ENCODE results near the gene CIB2.
A peak's percentile ranks its signal among the peaks of the same experiment; 100 is the strongest.

The CIB2 gene

DNA sequence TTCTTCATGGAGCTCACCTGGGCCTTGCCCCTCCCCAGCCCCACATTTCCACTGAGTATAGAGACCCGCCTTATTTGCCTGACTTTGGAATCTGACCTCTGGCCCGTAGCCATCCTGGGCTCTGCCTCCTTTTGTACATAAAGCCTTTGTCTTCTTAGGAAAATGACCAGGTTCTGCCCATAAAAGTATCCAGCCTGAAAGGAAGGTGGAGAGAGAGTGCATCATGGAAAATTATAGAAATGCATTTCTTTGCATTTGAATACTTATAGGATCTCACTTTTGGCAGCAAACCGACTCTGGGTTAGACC, 42.5 kb downstream of the CIB2 start:
- H3K4me1 ChIP-seq (ENCODE audit: control insufficient read depth, low read depth, low read length), result peaks cover 3% of the 10 kb centered on the region
- no peak overlapping the region for H3K4me3 ChIP-seq (ENCODE audit: low read length)
- no peaks in the 10 kb centered on the region for H3K36me3 ChIP-seq (ENCODE audit: control insufficient read depth, low read depth, low read length)
- H3K27ac ChIP-seq (ENCODE audit: low read length), result no peak overlapping the region
- no peak overlapping the region for H3K9ac ChIP-seq (ENCODE audit: low read length)
- H3K9me3 ChIP-seq (ENCODE audit: control insufficient read depth, low read depth, low read length), result no peaks in the 10 kb centered on the region
- peaks cover 8% of the 10 kb centered on the region for H3K27me3 ChIP-seq (ENCODE audit: control insufficient read depth, insufficient read depth, low read length)

DNA sequence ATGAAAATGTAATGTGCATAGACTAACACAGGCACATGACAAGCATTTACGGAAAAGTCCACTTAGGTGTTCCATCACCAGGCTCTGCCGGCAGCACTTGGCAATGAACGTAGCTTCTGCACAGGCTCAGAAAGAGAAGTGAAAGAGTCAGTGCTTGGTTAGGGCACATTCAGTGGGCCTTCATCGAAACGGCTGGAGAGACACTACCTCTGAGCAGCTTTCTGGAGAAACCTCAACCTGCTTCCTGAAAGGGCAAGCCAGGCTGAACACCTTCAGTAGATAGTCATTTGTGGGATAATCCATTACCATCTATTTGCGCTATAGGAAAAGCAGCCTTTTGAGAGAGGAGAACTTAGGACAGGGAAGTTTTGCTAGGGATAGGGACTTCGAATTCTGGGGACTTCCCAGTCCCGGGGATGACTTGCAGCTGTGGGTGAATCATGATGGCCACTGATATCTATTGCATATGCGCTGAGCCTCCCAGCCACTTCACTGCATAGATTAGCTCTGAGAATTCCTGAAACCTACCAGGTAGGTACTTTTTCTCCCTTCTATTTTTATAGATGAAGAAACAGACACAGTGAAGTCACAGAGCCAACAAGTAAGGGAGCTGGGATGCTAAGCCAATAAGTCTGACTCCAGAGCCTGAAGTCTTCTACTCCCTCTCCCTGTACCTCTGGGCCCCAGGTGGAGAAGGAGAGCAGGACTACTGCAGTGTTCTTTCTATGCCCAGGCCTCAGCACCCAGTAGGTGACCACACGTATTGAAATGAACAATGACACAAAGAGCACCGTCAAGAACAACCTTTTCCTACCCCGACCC, 43.1 kb downstream of the CIB2 start:
- H3K4me1 ChIP-seq (ENCODE audit: control insufficient read depth, low read depth, low read length), result peaks cover 3% of the 10 kb centered on the region

DNA sequence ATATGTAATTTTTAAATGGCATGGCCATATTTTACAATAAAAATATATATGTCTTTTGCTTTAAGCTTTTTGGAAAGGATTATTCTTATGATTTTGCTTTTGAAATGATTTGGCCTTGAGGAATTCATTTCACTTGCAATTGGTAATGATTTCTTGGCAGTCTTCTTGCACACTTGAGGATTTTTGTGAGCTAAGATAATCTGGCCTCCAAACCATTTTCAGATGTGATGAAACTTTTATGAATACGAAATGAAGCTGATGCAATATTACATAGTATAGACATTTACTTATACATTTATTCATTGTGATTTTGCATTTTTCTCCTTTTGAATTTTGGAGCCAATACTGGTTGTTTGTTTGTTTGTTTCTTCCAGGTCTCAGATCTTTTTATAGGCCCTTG, 45.3 kb downstream of the CIB2 start:
- Histone ChIP-seq H3K27ac (ENCODE audit: low read length) (no peak overlapping the region), H3K27me3 (ENCODE audit: control insufficient read depth, insufficient read depth, low read length) (no peaks in the 10 kb centered on the region), H3K9me3 (ENCODE audit: control insufficient read depth, low read depth, low read length) (no peaks in the 10 kb centered on the region), H3K36me3 (ENCODE audit: control insufficient read depth, low read depth, low read length) (no peaks in the 10 kb centered on the region), H3K9ac (ENCODE audit: low read length) (no peak overlapping the region), H3K4me1 (ENCODE audit: control insufficient read depth, low read depth, low read length) (peaks cover 3% of the 10 kb centered on the region), H3K4me3 (ENCODE audit: low read length) (no peak overlapping the region)

More for the DNA sequence above, 43.1 kb downstream of the CIB2 start:
- no peaks in the 10 kb centered on the region for H3K9me3 ChIP-seq (ENCODE audit: control insufficient read depth, low read depth, low read length)
- peaks cover 3% of the 10 kb centered on the region for H3K27me3 ChIP-seq (ENCODE audit: control insufficient read depth, insufficient read depth, low read length)
- H3K27ac ChIP-seq (ENCODE audit: low read length), result no peak overlapping the region
- H3K9ac ChIP-seq (ENCODE audit: low read length), result no peak overlapping the region
- H3K4me3 ChIP-seq (ENCODE audit: low read length), result no peak overlapping the region
- no peaks in the 10 kb centered on the region for H3K36me3 ChIP-seq (ENCODE audit: control insufficient read depth, low read depth, low read length)

DNA sequence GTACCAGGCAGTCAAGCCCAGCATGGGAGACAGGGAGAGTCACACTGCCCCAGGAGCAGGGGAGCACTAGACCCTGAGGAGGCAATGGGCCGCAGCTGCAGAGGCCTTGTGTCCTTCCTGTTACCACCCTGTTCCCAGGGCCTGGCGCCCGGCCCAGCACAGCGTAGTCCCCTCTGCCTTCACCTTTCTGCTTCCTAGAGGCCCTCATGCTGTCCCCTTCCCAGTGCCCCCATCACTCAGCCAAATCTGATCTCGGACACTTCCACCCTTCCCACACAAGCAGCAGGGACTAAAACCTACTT, 46.8 kb downstream of the CIB2 start:
- Histone ChIP-seq H3K4me1 (ENCODE audit: control insufficient read depth, low read depth, low read length) (peaks cover 3% of the 10 kb centered on the region), H3K36me3 (ENCODE audit: control insufficient read depth, low read depth, low read length) (no peaks in the 10 kb centered on the region), H3K9ac (ENCODE audit: low read length) (no peak overlapping the region), H3K9me3 (ENCODE audit: control insufficient read depth, low read depth, low read length) (no peaks in the 10 kb centered on the region), H3K27me3 (ENCODE audit: control insufficient read depth, insufficient read depth, low read length) (no peaks in the 10 kb centered on the region), H3K4me3 (ENCODE audit: low read length) (no peak overlapping the region), H3K27ac (ENCODE audit: low read length) (no peak overlapping the region)

DNA sequence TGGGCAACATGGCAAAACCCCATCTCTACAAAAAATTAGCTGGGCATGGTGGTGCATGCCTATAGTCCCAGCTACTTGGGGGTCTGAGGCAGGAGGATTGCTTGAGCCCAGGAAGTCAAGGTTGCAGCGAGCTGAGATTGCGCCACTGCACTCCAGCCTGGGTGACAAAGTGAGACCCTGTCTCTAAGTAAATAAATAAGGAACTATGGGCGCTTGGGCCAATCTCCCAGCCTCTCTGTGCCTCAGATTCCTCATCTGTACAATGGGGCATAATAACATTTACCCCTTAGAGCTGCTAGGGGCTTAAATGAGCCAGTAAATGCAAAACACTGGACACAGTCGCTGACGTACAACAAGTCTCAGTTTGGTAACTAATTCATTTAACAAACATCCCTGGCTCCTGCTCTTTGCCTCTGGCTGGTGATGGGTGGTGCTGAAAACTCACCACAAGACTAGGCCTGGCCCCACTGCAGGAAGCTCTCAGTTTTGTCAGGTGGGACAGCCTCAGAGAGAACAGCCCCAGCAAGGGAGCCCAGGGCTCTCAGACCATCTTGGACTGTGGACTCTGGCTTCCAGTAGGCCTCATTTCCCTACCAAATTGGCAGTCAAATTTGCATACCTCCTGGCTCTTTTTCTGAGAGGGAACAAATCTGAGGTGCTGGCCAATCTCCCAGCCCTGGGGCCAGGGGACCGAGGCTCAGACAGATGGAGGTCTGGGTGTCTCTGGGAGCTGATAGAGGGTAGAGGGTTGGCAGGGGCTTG, 47.4 kb downstream of the CIB2 start:
- Histone ChIP-seq H3K36me3 (ENCODE audit: control insufficient read depth, low read depth, low read length) (no peaks in the 10 kb centered on the region), H3K4me3 (ENCODE audit: low read length) (no peak overlapping the region), H3K27ac (ENCODE audit: low read length) (no peak overlapping the region), H3K4me1 (ENCODE audit: control insufficient read depth, low read depth, low read length) (peaks cover 3% of the 10 kb centered on the region), H3K27me3 (ENCODE audit: control insufficient read depth, insufficient read depth, low read length) (no peaks in the 10 kb centered on the region), H3K9ac (ENCODE audit: low read length) (no peak overlapping the region), H3K9me3 (ENCODE audit: control insufficient read depth, low read depth, low read length) (no peaks in the 10 kb centered on the region)

DNA sequence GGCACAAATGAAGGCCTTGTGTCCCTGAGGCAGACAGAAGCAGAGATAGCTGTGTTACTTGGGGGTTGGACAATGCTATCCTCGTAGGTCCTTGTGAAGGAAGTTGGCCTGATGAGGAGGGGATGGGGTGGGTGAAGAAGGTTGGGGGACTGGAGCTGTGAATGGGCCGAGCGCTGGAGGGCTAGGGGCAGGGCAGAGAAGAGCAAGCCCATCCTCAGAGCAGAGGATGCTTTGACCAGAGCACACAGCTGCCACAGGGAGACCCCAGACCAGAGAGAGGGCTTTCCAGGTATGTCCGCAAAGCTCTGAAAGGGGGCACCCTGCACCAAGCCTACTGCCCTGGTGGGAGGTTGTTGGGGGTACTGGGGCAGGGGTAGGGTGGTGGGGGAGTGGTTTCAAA, 48.1 kb downstream of the CIB2 start:
- Histone ChIP-seq H3K27ac (ENCODE audit: low read length) (no peak overlapping the region), H3K9ac (ENCODE audit: low read length) (no peak overlapping the region), H3K4me1 (ENCODE audit: control insufficient read depth, low read depth, low read length) (no peaks in the 10 kb centered on the region), H3K36me3 (ENCODE audit: control insufficient read depth, low read depth, low read length) (no peaks in the 10 kb centered on the region), H3K9me3 (ENCODE audit: control insufficient read depth, low read depth, low read length) (no peaks in the 10 kb centered on the region), H3K4me3 (ENCODE audit: low read length) (no peak overlapping the region), H3K27me3 (ENCODE audit: control insufficient read depth, insufficient read depth, low read length) (no peaks in the 10 kb centered on the region)

DNA sequence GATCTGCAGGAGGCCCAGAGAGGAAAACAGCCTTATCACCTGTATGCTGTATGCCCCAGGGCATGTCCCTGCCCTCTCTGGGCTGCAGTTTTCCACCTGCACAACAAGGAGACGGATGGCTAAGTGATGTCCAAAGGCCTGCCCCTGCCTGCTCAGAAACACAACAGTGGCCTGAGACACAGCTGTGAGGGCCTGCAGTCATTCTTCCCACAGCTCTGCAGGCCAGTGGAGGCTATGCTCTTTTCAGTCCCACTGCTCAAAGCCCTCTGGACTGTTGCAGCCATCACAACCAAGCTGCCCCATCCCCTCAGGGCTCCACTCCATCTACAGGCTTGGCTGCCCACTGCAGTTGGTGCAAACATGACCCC, 48.5 kb downstream of the CIB2 start:
- H3K27ac ChIP-seq (ENCODE audit: low read length), result no peak overlapping the region
- H3K36me3 ChIP-seq (ENCODE audit: control insufficient read depth, low read depth, low read length), result no peaks in the 10 kb centered on the region
- no peaks in the 10 kb centered on the region for H3K9me3 ChIP-seq (ENCODE audit: control insufficient read depth, low read depth, low read length)
- no peak overlapping the region for H3K9ac ChIP-seq (ENCODE audit: low read length)
- no peaks in the 10 kb centered on the region for H3K27me3 ChIP-seq (ENCODE audit: control insufficient read depth, insufficient read depth, low read length)
- no peaks in the 10 kb centered on the region for H3K4me1 ChIP-seq (ENCODE audit: control insufficient read depth, low read depth, low read length)
- H3K4me3 ChIP-seq (ENCODE audit: low read length), result no peak overlapping the region

DNA sequence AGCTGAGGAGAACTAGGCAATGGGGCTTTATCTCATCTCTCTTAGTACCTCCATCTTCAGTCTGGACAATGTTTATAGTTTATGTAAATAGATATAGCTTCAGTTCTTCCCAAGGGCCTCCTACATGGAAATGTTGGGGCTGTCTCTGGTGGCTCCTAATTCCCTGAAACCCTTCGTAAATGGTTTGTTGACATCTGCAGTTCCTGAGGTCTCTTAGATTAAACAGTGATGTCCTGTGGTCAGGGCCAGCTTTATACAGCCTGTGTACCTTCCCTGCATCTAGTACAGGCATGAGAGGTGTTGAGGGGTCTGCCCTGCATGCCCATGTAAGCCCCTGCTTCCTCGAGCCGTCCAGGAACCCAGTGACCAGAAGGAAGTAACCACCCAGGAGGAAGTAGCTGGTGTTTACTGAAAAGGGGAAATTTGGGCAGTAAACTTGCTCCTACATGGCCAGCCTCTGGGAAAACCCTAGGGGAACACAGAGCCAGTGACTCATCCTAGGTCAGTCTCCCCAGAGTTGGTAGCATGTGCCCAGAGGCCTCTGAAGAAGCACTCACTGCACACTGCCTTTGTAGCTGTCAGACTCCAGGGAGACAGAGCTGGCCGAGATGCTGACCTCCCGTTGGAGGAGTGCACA, 49.0 kb downstream of the CIB2 start:
- Histone ChIP-seq H3K9ac (ENCODE audit: low read length) (no peak overlapping the region), H3K9me3 (ENCODE audit: control insufficient read depth, low read depth, low read length) (no peaks in the 10 kb centered on the region), H3K4me3 (ENCODE audit: low read length) (no peak overlapping the region), H3K4me1 (ENCODE audit: control insufficient read depth, low read depth, low read length) (no peaks in the 10 kb centered on the region), H3K36me3 (ENCODE audit: control insufficient read depth, low read depth, low read length) (no peaks in the 10 kb centered on the region), H3K27me3 (ENCODE audit: control insufficient read depth, insufficient read depth, low read length) (no peaks in the 10 kb centered on the region), H3K27ac (ENCODE audit: low read length) (no peak overlapping the region)

DNA sequence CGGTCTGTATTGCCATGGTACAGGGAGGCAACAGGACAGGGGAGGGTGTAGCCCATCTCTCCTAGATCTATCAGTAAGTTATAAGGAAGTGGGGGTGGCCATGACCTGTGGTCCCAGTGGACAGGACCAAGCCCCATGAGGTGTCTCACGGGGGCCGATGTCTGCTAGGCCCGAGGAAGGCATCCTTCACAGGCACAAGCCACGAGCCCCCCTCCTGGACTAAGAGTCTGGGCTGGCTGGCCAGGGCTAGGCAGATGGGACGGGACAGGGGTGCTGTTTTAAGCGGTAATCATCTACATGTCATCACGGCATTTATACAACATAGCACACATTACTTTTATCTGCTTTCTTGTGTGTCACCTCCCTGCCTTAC, 51.2 kb downstream of the CIB2 start:
- Histone ChIP-seq H3K9me3 (ENCODE audit: control insufficient read depth, low read depth, low read length) (no peaks in the 10 kb centered on the region), H3K9ac (ENCODE audit: low read length) (no peak overlapping the region), H3K27ac (ENCODE audit: low read length) (no peak overlapping the region), H3K4me3 (ENCODE audit: low read length) (no peak overlapping the region), H3K27me3 (ENCODE audit: control insufficient read depth, insufficient read depth, low read length) (no peaks in the 10 kb centered on the region), H3K36me3 (ENCODE audit: control insufficient read depth, low read depth, low read length) (no peaks in the 10 kb centered on the region), H3K4me1 (ENCODE audit: control insufficient read depth, low read depth, low read length) (no peaks in the 10 kb centered on the region)

DNA sequence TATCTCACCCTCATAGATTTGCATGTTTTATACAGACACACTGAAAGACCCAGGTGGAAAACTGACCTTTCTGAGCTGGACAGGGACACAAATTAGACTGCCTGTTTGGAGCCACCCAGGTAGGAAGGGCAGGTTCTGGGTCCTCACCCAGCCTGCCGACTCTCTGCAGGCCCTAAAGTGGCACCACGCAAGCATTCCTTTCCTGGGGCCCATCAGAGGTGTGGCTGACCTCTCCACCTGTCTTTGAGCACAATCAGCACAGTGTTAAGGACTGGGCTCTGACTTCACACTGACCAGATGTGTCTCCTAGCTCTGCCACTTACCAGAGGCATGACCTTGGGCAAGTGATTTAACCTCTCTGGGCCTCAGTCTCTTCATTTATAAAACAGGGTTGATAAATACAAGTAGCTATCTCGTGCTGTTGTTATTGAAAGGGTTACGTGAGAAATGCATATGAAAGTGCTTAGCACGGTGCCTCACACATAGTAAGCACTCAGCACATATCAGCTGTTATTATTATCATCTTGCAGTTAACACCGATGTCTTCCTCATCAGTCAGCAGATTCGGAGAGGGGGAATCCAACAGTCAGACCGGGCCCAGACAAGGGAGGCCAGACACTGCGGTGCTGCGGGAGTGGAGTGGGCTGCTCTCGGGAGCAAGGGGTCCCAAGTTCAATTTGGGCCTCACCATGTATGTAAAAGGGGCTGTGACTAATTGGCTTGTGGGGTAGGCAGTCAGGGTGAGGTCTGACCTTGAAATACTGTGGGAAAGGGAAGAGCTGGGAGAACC, 51.8 kb downstream of the CIB2 start:
- Histone ChIP-seq H3K9ac (ENCODE audit: low read length) (no peak overlapping the region), H3K4me1 (ENCODE audit: control insufficient read depth, low read depth, low read length) (no peaks in the 10 kb centered on the region), H3K27me3 (ENCODE audit: control insufficient read depth, insufficient read depth, low read length) (no peaks in the 10 kb centered on the region), H3K36me3 (ENCODE audit: control insufficient read depth, low read depth, low read length) (no peaks in the 10 kb centered on the region), H3K9me3 (ENCODE audit: control insufficient read depth, low read depth, low read length) (no peaks in the 10 kb centered on the region), H3K27ac (ENCODE audit: low read length) (no peak overlapping the region), H3K4me3 (ENCODE audit: low read length) (no peak overlapping the region)

DNA sequence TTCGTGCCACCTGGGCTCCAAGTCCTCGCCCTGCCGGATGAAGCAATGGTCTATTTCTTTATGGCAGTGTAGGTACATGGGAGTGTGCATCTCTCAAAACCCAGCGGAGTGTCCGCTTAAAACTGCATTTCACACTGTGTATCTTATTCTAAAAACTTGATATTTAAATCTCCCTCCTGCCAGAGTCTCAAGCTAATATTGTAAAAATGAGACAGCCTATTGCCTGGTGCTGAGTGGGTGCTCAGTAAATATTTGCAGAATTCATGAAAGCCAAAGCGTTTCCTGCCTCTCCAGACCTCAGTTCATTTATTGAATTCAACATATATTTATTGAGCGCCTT, 53.4 kb downstream of the CIB2 start:
- Histone ChIP-seq H3K27ac (ENCODE audit: low read length) (no peak overlapping the region), H3K36me3 (ENCODE audit: control insufficient read depth, low read depth, low read length) (no peaks in the 10 kb centered on the region), H3K4me1 (ENCODE audit: control insufficient read depth, low read depth, low read length) (no peaks in the 10 kb centered on the region), H3K9ac (ENCODE audit: low read length) (no peak overlapping the region), H3K27me3 (ENCODE audit: control insufficient read depth, insufficient read depth, low read length) (no peaks in the 10 kb centered on the region), H3K9me3 (ENCODE audit: control insufficient read depth, low read depth, low read length) (no peaks in the 10 kb centered on the region), H3K4me3 (ENCODE audit: low read length) (peak overlapping the region; percentile 61)
